HG02938 (cell line): ENCODE data around the gene SPATS2L.

ENCODE experiments used
- ATAC-seq: cut with Tn5 transposase; IDR thresholded peaks from one replicate; pipeline ENCODE4 v1.9.1; 2021; ENCODE audit warnings: mild to moderate bottlenecking, moderate library complexity; ENCODE audit not compliant: unreplicated experiment

SPATS2L gene

GRCh38 chr2:200306196-200306930 is at the start of gene SPATS2L:
SPATS2L (plus strand) TSS chr2:200306693; CDS start chr2:200389245, 82,552 bp downstream.
- peak; percentile 60 for ATAC-seq

GRCh38 chr2:200257570-200257969 is 48.9 kb upstream of the SPATS2L start:
- no peak for ATAC-seq

- no peak for ATAC-seq
Measured at GRCh38 chr2:200258081-200258480, 48.4 kb upstream of the SPATS2L start.

GRCh38 chr2:200258881-200259576 is 47.5 kb upstream of the SPATS2L start:
- ATAC-seq = no peak

GRCh38 chr2:200259577-200259957 is 46.9 kb upstream of the SPATS2L start:
- no peak for ATAC-seq

GRCh38 chr2:200262047-200262446 is 44.4 kb upstream of the SPATS2L start:
- ATAC-seq = no peak

- ATAC-seq = no peak
Measured at GRCh38 chr2:200263279-200263678, 43.2 kb upstream of the SPATS2L start.

- no peak for ATAC-seq
Measured at GRCh38 chr2:200264631-200265030, 41.9 kb upstream of the SPATS2L start.

- ATAC-seq = no peak
Measured at GRCh38 chr2:200266406-200266805, 40.1 kb upstream of the SPATS2L start.

GRCh38 chr2:200267350-200267749 is 39.1 kb upstream of the SPATS2L start:
- ATAC-seq = no peak

GRCh38 chr2:200270732-200271131 is 35.8 kb upstream of the SPATS2L start:
- no peak for ATAC-seq

GRCh38 chr2:200272320-200272719 is 34.2 kb upstream of the SPATS2L start:
- ATAC-seq = no peak

- no peak for ATAC-seq
Measured at GRCh38 chr2:200274116-200275075, 32.1 kb upstream of the SPATS2L start.

- no peak for ATAC-seq
Measured at GRCh38 chr2:200275295-200276013, 31.0 kb upstream of the SPATS2L start.

GRCh38 chr2:200276472-200276871 is 30.0 kb upstream of the SPATS2L start:
- ATAC-seq = no peak

- no peak for ATAC-seq
Measured at GRCh38 chr2:200278694-200279316, 27.7 kb upstream of the SPATS2L start.

GRCh38 chr2:200279857-200280256 is 26.6 kb upstream of the SPATS2L start:
- no peak for ATAC-seq

GRCh38 chr2:200286578-200286977 is 19.9 kb upstream of the SPATS2L start:
- ATAC-seq = no peak

GRCh38 chr2:200288670-200289429 is 17.6 kb upstream of the SPATS2L start:
- no peak for ATAC-seq
